ENCODE results near the gene CTTNBP2NL. TPM values are rescaled to one million over a fixed set of nuclear protein-coding genes. Genes with fewer than 3 reads are reported as not detected.

Gene CTTNBP2NL
- polyA plus RNA-seq, 3 donors = 1.6 to 4.9 (median 3.0) TPM

DNA sequence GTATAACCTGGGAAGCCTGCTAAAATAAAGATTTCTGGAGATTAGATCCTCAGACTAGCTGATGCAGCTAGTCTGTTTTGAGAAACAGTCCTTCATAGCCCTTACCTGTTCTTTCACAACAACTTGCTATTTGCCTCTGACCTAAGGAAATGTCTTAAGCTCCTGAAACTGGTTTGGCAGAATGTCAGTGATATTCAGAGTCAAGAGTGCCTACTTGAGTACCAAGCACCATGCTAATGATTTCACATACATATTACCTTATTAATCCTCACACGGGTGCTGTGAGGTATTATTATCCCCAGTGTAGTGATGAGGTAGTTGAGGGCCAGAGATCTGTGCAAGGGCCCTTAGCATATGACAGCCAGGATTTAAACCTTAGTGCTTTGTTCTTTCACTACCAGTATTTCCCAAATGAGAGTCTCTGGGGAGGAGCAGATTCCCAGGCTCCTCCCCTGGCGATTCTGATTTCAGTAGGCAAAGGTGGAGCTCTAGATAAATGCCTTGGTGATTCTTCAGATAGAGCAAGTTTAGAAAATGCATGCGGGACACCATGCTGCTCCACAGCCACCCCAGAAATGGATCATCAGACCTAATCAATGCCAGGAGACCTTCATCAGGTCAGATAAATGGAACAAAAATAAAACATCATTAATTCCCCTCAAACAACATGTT is 65.3 kb downstream of the CTTNBP2NL start:
- Histone ChIP-seq H3K27me3 (ENCODE audit: control insufficient read depth in 2 of 2, insufficient read depth in 2 of 2, low read length in 2 of 2) (no peaks in the 10 kb centered on the region), H3K79me2 (ENCODE audit: insufficient read depth, low read length) (no peaks in the 10 kb centered on the region), H3K4me3 (replicated peaks in 1 of 3; ENCODE audit: low read depth in 2 of 3, low read length in 3 of 3) (no peak overlapping the region), H3K9me3 (replicated peaks in 1 of 2; ENCODE audit: control insufficient read depth in 1 of 2, insufficient read depth in 1 of 2, low read length in 2 of 2) (no peaks in the 10 kb centered on the region), H4K20me1 (ENCODE audit: insufficient read depth, low read length) (no peaks in the 10 kb centered on the region), H3K9ac (ENCODE audit: insufficient read depth, low read length, poor library complexity, severe bottlenecking) (no peak overlapping the region), H3K4me2 (replicated peaks; ENCODE audit: extremely low read depth, low read length, poor library complexity, severe bottlenecking) (no peak overlapping the region), H2AFZ (ENCODE audit: insufficient read depth, low read depth, low read length, poor library complexity, severe bottlenecking) (no peak overlapping the region), H3K36me3 (replicated peaks in 1 of 2; ENCODE audit: control insufficient read depth in 1 of 2, insufficient read depth in 2 of 2, low read length in 2 of 2) (peaks cover under 1 to 9% of the 10 kb centered on the region in 2 donors), H3K27ac (ENCODE audit: low read depth in 1 of 2, low read length in 2 of 2) (no peak overlapping the region), H3K4me1 (ENCODE audit: control insufficient read depth in 1 of 2, insufficient read depth in 2 of 2, low read length in 2 of 2) (peaks cover 10 to 13% of the 10 kb centered on the region in 2 donors)
- H3K27ac Mint-ChIP-seq = no peak overlapping the region
- TF ChIP-seq, protein P1, sequence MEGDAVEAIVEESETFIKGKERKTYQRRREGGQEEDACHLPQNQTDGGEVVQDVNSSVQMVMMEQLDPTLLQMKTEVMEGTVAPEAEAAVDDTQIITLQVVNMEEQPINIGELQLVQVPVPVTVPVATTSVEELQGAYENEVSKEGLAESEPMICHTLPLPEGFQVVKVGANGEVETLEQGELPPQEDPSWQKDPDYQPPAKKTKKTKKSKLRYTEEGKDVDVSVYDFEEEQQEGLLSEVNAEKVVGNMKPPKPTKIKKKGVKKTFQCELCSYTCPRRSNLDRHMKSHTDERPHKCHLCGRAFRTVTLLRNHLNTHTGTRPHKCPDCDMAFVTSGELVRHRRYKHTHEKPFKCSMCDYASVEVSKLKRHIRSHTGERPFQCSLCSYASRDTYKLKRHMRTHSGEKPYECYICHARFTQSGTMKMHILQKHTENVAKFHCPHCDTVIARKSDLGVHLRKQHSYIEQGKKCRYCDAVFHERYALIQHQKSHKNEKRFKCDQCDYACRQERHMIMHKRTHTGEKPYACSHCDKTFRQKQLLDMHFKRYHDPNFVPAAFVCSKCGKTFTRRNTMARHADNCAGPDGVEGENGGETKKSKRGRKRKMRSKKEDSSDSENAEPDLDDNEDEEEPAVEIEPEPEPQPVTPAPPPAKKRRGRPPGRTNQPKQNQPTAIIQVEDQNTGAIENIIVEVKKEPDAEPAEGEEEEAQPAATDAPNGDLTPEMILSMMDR (IDR thresholded peaks at IDR 0.05) = no peak
- peaks cover 3 to 6% (median 5%) of the 10 kb centered on the region in 3 donors for H3K27me3 Mint-ChIP-seq (ENCODE audit: low read depth in 3 of 3)
- H3K4me1 Mint-ChIP-seq = peaks cover 19% of the 10 kb centered on the region
- peaks cover 0 to 2% (median 0%) of the 10 kb centered on the region in 7 donors for H3K9me3 Mint-ChIP-seq
- 100% methylated on average over 1 of the region's 3 CpGs for WGBS (ENCODE audit: insufficient coverage)
- intact Hi-C loops (cut with micrococcal nuclease) = loop anchor here in 1 of 2 donors (10.0 kb wide), 1 partner anchor 153 kb away; the partner anchor contains the start of genes CAPZA1 and ST7L
- no peak overlapping the region for H3K4me3 Mint-ChIP-seq
- no peak for DNase-seq
- H3K36me3 Mint-ChIP-seq = peaks cover 8 to 9% of the 10 kb centered on the region in 2 donors

DNA sequence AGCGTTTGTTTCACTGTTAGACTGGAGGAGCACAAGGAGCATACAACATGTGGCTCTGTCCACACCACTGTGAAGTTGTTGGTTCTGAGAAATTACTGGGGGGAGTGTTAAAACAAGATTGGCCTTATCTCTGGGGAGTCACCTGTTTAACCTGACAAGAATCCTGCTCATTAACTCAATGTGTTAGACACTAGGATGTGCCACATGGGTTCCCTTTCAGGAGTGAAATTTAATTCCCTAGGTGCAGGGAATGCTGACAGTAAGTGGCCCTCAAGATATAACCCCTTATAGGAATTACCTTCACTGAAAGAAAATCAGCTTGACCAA is 66.9 kb downstream of the CTTNBP2NL start:
- Mint-ChIP-seq H3K27me3 (ENCODE audit: low read depth in 3 of 3) (peaks cover 3 to 5% (median 3%) of the 10 kb centered on the region in 3 donors), H3K4me1 (peaks cover 31% of the 10 kb centered on the region), H3K27ac (no peak overlapping the region), H3K9me3 (peaks cover 0 to 2% (median 0%) of the 10 kb centered on the region in 7 donors), H3K4me3 (no peak overlapping the region), H3K36me3 (no peaks in the 10 kb centered on the region)
- Histone ChIP-seq H3K36me3 (replicated peaks in 1 of 2; ENCODE audit: control insufficient read depth in 1 of 2, insufficient read depth in 2 of 2, low read length in 2 of 2) (no peaks in the 10 kb centered on the region), H3K4me3 (replicated peaks in 1 of 3; ENCODE audit: low read depth in 2 of 3, low read length in 3 of 3) (no peak overlapping the region), H3K79me2 (ENCODE audit: insufficient read depth, low read length) (no peaks in the 10 kb centered on the region), H3K9me3 (replicated peaks in 1 of 2; ENCODE audit: control insufficient read depth in 1 of 2, insufficient read depth in 1 of 2, low read length in 2 of 2) (no peaks in the 10 kb centered on the region), H3K27me3 (ENCODE audit: control insufficient read depth in 2 of 2, insufficient read depth in 2 of 2, low read length in 2 of 2) (no peaks in the 10 kb centered on the region), H4K20me1 (ENCODE audit: insufficient read depth, low read length) (no peaks in the 10 kb centered on the region), H3K4me2 (replicated peaks; ENCODE audit: extremely low read depth, low read length, poor library complexity, severe bottlenecking) (no peak overlapping the region), H2AFZ (ENCODE audit: insufficient read depth, low read depth, low read length, poor library complexity, severe bottlenecking) (no peak overlapping the region), H3K9ac (ENCODE audit: insufficient read depth, low read length, poor library complexity, severe bottlenecking) (no peak overlapping the region), H3K4me1 (ENCODE audit: control insufficient read depth in 1 of 2, insufficient read depth in 2 of 2, low read length in 2 of 2) (peaks cover 19 to 23% of the 10 kb centered on the region in 2 donors), H3K27ac (ENCODE audit: low read depth in 1 of 2, low read length in 2 of 2) (no peak overlapping the region)
- intact Hi-C loops (cut with micrococcal nuclease) = loop anchor here in 1 of 2 donors (10.0 kb wide), 1 partner anchor 152 kb away; the partner anchor contains the start of genes CAPZA1 and ST7L
- no CpG with 5 or more reads among the region's 1 CpG for WGBS (ENCODE audit: insufficient coverage)
- TF ChIP-seq, protein P1 (IDR thresholded peaks at IDR 0.05) = no peak
- no peak for DNase-seq
